ENCODE data around the gene CHIC2. TPM values are rescaled to one million over a fixed set of nuclear protein-coding genes. Genes with fewer than 3 reads are reported as not detected.

CHIC2 gene
- polyA plus RNA-seq, 1 donor (not counting 4 experiments of a cell fraction or from before 2014, with no cell fraction given): 21.9 TPM

- H4K20me1 ChIP-seq (ENCODE audit: control insufficient read depth, extremely low read depth, insufficient read depth, low read length): no peaks in the 10 kb centered on the region
- H3K4me3 ChIP-seq (ENCODE audit: control insufficient read depth in 2 of 3, extremely low read depth in 1 of 3, insufficient read depth in 2 of 3, low read depth in 1 of 3, low read length in 3 of 3): no peak overlapping the region
- H3K9me1 ChIP-seq (ENCODE audit: control insufficient read depth, extremely low read depth, insufficient read depth, low read length): no peaks in the 10 kb centered on the region
- no peak overlapping the region for H3K9ac ChIP-seq (ENCODE audit: control insufficient read depth, extremely low read depth, insufficient read depth, low read length)
- H3K36me3 ChIP-seq (ENCODE audit: control insufficient read depth in 2 of 2, extremely low read depth in 1 of 2, insufficient read depth in 2 of 2, low read length in 2 of 2): no peaks in the 10 kb centered on the region
- H3K79me2 ChIP-seq (ENCODE audit: control insufficient read depth, insufficient read depth, low read length): no peaks in the 10 kb centered on the region
- peak overlapping the region; percentile 33 for H3K27ac ChIP-seq (ENCODE audit: control insufficient read depth, insufficient read depth, low read length)
- no peak for TF ChIP-seq EZH2 (IDR thresholded peaks at IDR 0.05; ENCODE audit: low read length)
- TF ChIP-seq, protein P1, sequence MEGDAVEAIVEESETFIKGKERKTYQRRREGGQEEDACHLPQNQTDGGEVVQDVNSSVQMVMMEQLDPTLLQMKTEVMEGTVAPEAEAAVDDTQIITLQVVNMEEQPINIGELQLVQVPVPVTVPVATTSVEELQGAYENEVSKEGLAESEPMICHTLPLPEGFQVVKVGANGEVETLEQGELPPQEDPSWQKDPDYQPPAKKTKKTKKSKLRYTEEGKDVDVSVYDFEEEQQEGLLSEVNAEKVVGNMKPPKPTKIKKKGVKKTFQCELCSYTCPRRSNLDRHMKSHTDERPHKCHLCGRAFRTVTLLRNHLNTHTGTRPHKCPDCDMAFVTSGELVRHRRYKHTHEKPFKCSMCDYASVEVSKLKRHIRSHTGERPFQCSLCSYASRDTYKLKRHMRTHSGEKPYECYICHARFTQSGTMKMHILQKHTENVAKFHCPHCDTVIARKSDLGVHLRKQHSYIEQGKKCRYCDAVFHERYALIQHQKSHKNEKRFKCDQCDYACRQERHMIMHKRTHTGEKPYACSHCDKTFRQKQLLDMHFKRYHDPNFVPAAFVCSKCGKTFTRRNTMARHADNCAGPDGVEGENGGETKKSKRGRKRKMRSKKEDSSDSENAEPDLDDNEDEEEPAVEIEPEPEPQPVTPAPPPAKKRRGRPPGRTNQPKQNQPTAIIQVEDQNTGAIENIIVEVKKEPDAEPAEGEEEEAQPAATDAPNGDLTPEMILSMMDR (optimal IDR thresholded peaks at IDR 0.05 in 1 of 3, IDR thresholded peaks at IDR 0.05 in 1 of 3, conservative IDR thresholded peaks at IDR 0.05 in 1 of 3; ENCODE audit: extremely low read depth in 1 of 3, insufficient read depth in 2 of 3, low read length in 3 of 3): no peak
- peak; percentile 89 for FAIRE-seq
- dilution Hi-C loops (cut with MboI; ENCODE audit: extremely low pct_ligation_motif_present, low sequenced_read_pairs): no loop called here
- no peaks in the 10 kb centered on the region for H3K9me3 ChIP-seq (ENCODE audit: control insufficient read depth, low read depth, low read length)
- H2AFZ ChIP-seq (ENCODE audit: control insufficient read depth, low read length): no peak overlapping the region
- no peaks in the 10 kb centered on the region for H3K27me3 ChIP-seq (ENCODE audit: control insufficient read depth, extremely low read depth, insufficient read depth, low read length)
- DNase-seq (ENCODE audit: low read depth, low spot score): peak; percentile 38
- H3K4me1 ChIP-seq (ENCODE audit: control insufficient read depth, extremely low read depth, insufficient read depth, low read length): peaks cover 26% of the 10 kb centered on the region
- H3K4me2 ChIP-seq (ENCODE audit: control insufficient read depth, extremely low read depth, insufficient read depth, low read depth, low read length): no peak overlapping the region
Measured at GRCh38 chr4:53987761-53988171, 76.6 kb downstream of the CHIC2 start.

DNA sequence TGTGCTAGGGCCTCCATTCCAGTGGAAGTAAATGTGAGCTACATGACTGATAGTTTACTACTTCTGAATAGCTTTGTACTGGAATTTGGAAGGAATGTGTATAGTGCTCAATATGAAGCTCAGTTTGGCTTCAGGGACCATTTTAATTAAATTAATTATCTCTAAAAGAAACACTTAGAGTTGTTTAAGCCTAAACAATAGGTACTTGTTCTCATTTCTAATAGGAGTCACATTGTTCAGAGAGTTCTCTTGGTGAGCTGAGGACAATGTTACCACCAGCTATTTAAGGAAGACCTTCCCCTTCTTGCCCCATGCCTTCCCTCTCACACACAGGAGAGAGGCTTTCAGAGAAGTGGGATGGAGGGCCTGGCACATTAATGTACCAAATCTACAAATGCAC is 78.3 kb downstream of the CHIC2 start:
- Histone ChIP-seq H3K4me3 (ENCODE audit: control insufficient read depth in 2 of 3, extremely low read depth in 1 of 3, insufficient read depth in 2 of 3, low read depth in 1 of 3, low read length in 3 of 3) (no peak overlapping the region), H3K9me3 (ENCODE audit: control insufficient read depth, low read depth, low read length) (no peaks in the 10 kb centered on the region), H3K79me2 (ENCODE audit: control insufficient read depth, insufficient read depth, low read length) (no peaks in the 10 kb centered on the region), H4K20me1 (ENCODE audit: control insufficient read depth, extremely low read depth, insufficient read depth, low read length) (no peaks in the 10 kb centered on the region), H3K9ac (ENCODE audit: control insufficient read depth, extremely low read depth, insufficient read depth, low read length) (no peak overlapping the region), H3K4me1 (ENCODE audit: control insufficient read depth, extremely low read depth, insufficient read depth, low read length) (peaks cover 15% of the 10 kb centered on the region), H2AFZ (ENCODE audit: control insufficient read depth, low read length) (no peak overlapping the region), H3K36me3 (ENCODE audit: control insufficient read depth in 2 of 2, extremely low read depth in 1 of 2, insufficient read depth in 2 of 2, low read length in 2 of 2) (no peaks in the 10 kb centered on the region), H3K4me2 (ENCODE audit: control insufficient read depth, extremely low read depth, insufficient read depth, low read depth, low read length) (no peak overlapping the region), H3K27ac (ENCODE audit: control insufficient read depth, insufficient read depth, low read length) (no peak overlapping the region), H3K9me1 (ENCODE audit: control insufficient read depth, extremely low read depth, insufficient read depth, low read length) (no peaks in the 10 kb centered on the region), H3K27me3 (ENCODE audit: control insufficient read depth, extremely low read depth, insufficient read depth, low read length) (no peaks in the 10 kb centered on the region)
- dilution Hi-C loops (cut with MboI; ENCODE audit: extremely low pct_ligation_motif_present, low sequenced_read_pairs): no loop called here
- DNase-seq (ENCODE audit: low read depth, low spot score): no peak
- TF ChIP-seq, protein P1 (optimal IDR thresholded peaks at IDR 0.05 in 1 of 3, IDR thresholded peaks at IDR 0.05 in 1 of 3, conservative IDR thresholded peaks at IDR 0.05 in 1 of 3; ENCODE audit: extremely low read depth in 1 of 3, insufficient read depth in 2 of 3, low read length in 3 of 3): no peak
- TF ChIP-seq EZH2 (IDR thresholded peaks at IDR 0.05; ENCODE audit: low read length): no peak
- FAIRE-seq: no peak
